ENCODE results near the gene GID4.

The GID4 gene

GRCh38 chr17:18015593-18015992, 23.6 kb upstream of the GID4 start:
- in situ Hi-C loops (cut with HindIII; ENCODE audit: low sequenced_read_pairs): no loop called here

- in situ Hi-C loops (cut with HindIII; ENCODE audit: low sequenced_read_pairs): no loop called here
Measured at GRCh38 chr17:18016426-18016825, 22.8 kb upstream of the GID4 start.

- in situ Hi-C loops (cut with HindIII; ENCODE audit: low sequenced_read_pairs): no loop called here
Measured at GRCh38 chr17:18017958-18018357, 21.2 kb upstream of the GID4 start.

GRCh38 chr17:18018411-18018921, 20.7 kb upstream of the GID4 start:
- in situ Hi-C loops (cut with HindIII; ENCODE audit: low sequenced_read_pairs): no loop called here

- in situ Hi-C loops (cut with HindIII; ENCODE audit: low sequenced_read_pairs): no loop called here
Measured at GRCh38 chr17:18019838-18020154, 19.4 kb upstream of the GID4 start.

GRCh38 chr17:18020971-18021370, 18.2 kb upstream of the GID4 start:
- in situ Hi-C loops (cut with HindIII; ENCODE audit: low sequenced_read_pairs): no loop called here

- in situ Hi-C loops (cut with HindIII; ENCODE audit: low sequenced_read_pairs): no loop called here
Measured at GRCh38 chr17:18021372-18021771, 17.8 kb upstream of the GID4 start.

- in situ Hi-C loops (cut with HindIII; ENCODE audit: low sequenced_read_pairs): no loop called here
Measured at GRCh38 chr17:18025241-18025944, 13.8 kb upstream of the GID4 start.

- in situ Hi-C loops (cut with HindIII; ENCODE audit: low sequenced_read_pairs): no loop called here
Measured at GRCh38 chr17:18025945-18026776, 13.0 kb upstream of the GID4 start.

GRCh38 chr17:18027280-18027679, 11.9 kb upstream of the GID4 start:
- in situ Hi-C loops (cut with HindIII; ENCODE audit: low sequenced_read_pairs): no loop called here

GRCh38 chr17:18028114-18028951, 10.9 kb upstream of the GID4 start:
- in situ Hi-C loops (cut with HindIII; ENCODE audit: low sequenced_read_pairs): no loop called here

GRCh38 chr17:18028952-18029540, 10.2 kb upstream of the GID4 start:
- in situ Hi-C loops (cut with HindIII; ENCODE audit: low sequenced_read_pairs): no loop called here

GRCh38 chr17:18031955-18032354, 7.3 kb upstream of the GID4 start:
- in situ Hi-C loops (cut with HindIII; ENCODE audit: low sequenced_read_pairs): loop anchor here (5.0 kb wide), 5 partner anchors 35 to 370 kb away; no protein-coding TSS in a partner anchor

- in situ Hi-C loops (cut with HindIII; ENCODE audit: low sequenced_read_pairs): loop anchor here (5.0 kb wide), 5 partner anchors 34 to 371 kb away; no protein-coding TSS in a partner anchor
Measured at GRCh38 chr17:18033442-18034099, 5.6 kb upstream of the GID4 start.

- in situ Hi-C loops (cut with HindIII; ENCODE audit: low sequenced_read_pairs): no loop called here
Measured at GRCh38 chr17:18035704-18036103, 3.5 kb upstream of the GID4 start.

- in situ Hi-C loops (cut with HindIII; ENCODE audit: low sequenced_read_pairs): no loop called here
Measured at GRCh38 chr17:18037486-18037885, 1.7 kb upstream of the GID4 start.

- in situ Hi-C loops (cut with HindIII; ENCODE audit: low sequenced_read_pairs): no loop called here
Measured at GRCh38 chr17:18038149-18038850, 908 bp upstream of the GID4 start.

GRCh38 chr17:18039535-18040260, 490 bp downstream of the GID4 start:
- in situ Hi-C loops (cut with HindIII; ENCODE audit: low sequenced_read_pairs): no loop called here

GRCh38 chr17:18040261-18040858, 1.2 kb downstream of the GID4 start:
- in situ Hi-C loops (cut with HindIII; ENCODE audit: low sequenced_read_pairs): no loop called here
